ES-I3 (cell line): Measurements from ENCODE around the gene SCN1A.

Source experiments
- H3K36me3 ChIP-seq: 2 replicates; pipeline ENCODE4 v1.6.1; 2013; ENCODE audit warnings: mild to moderate bottlenecking, low read length, control low read depth, moderate library complexity; ENCODE audit not compliant: insufficient read depth
- H3K4me1 ChIP-seq: 2 replicates; pipeline ENCODE4 v1.6.1; 2013; ENCODE audit warnings: mild to moderate bottlenecking, control low read depth, low read length; ENCODE audit not compliant: insufficient read depth
- H3K9ac ChIP-seq: 2 replicates; pipeline ENCODE4 v1.6.1; 2013; ENCODE audit warnings: low read depth, mild to moderate bottlenecking, low read length, moderate library complexity
- H3K9me3 ChIP-seq: 2 replicates; pipeline ENCODE4 v1.6.1; 2013; ENCODE audit warnings: mild to moderate bottlenecking, low read length, moderate library complexity; ENCODE audit not compliant: control insufficient read depth, insufficient read depth

The SCN1A gene

GRCh38 chr2:165957030-165957675, 170.7 kb downstream of the SCN1A start:
- Histone ChIP-seq H3K36me3 (no peaks in the 10 kb centered on the region), H3K9ac (no peak overlapping the region), H3K9me3 (no peaks in the 10 kb centered on the region), H3K4me1 (peaks cover 9% of the 10 kb centered on the region)

- Histone ChIP-seq H3K9me3 (no peaks in the 10 kb centered on the region), H3K9ac (peak within 1 kb of the TSS; percentile 94), H3K4me1 (peaks cover 11% of the 10 kb centered on the region)
Observed at GRCh38 chr2:165953655-165954606, 173.9 kb downstream of the SCN1A start, which contains the start of gene TTC21B. Gene TTC21B (minus strand): TSS chr2:165953776. CDS start chr2:165953705, 71 bp downstream.

GRCh38 chr2:165953306-165953654, 174.5 kb downstream of the SCN1A start:
- H3K9ac ChIP-seq, result peak overlapping the region; percentile 94
- H3K4me1 ChIP-seq, result peaks cover 11% of the 10 kb centered on the region
- H3K36me3 ChIP-seq, result no peaks in the 10 kb centered on the region
- no peaks in the 10 kb centered on the region for H3K9me3 ChIP-seq

More at GRCh38 chr2:165953655-165954606, 173.9 kb downstream of the SCN1A start, which contains the start of gene TTC21B:
- H3K36me3 ChIP-seq, result no peaks in the 10 kb centered on the region

- Histone ChIP-seq H3K36me3 (no peaks in the 10 kb centered on the region), H3K4me1 (peaks cover 11% of the 10 kb centered on the region), H3K9ac (peak overlapping the region; percentile 94), H3K9me3 (no peaks in the 10 kb centered on the region)
Observed at GRCh38 chr2:165952741-165953211, 175.0 kb downstream of the SCN1A start.

GRCh38 chr2:165952085-165952484, 175.7 kb downstream of the SCN1A start:
- no peaks in the 10 kb centered on the region for H3K9me3 ChIP-seq
- no peak overlapping the region for H3K9ac ChIP-seq
- peaks cover 11% of the 10 kb centered on the region for H3K4me1 ChIP-seq
- H3K36me3 ChIP-seq, result no peaks in the 10 kb centered on the region

GRCh38 chr2:165950438-165950837, 177.4 kb downstream of the SCN1A start:
- Histone ChIP-seq H3K4me1 (peaks cover 11% of the 10 kb centered on the region), H3K9me3 (no peaks in the 10 kb centered on the region), H3K9ac (no peak overlapping the region), H3K36me3 (no peaks in the 10 kb centered on the region)

GRCh38 chr2:165941827-165942226, 186.0 kb downstream of the SCN1A start:
- no peaks in the 10 kb centered on the region for H3K36me3 ChIP-seq

GRCh38 chr2:165938237-165938636, 189.6 kb downstream of the SCN1A start:
- Histone ChIP-seq H3K9me3 (no peaks in the 10 kb centered on the region), H3K36me3 (no peaks in the 10 kb centered on the region; the same call in 1 of the 2 replicates), H3K9ac (no peak overlapping the region), H3K4me1 (peaks cover 7% of the 10 kb centered on the region; the same call in 1 of the 2 replicates)

More at GRCh38 chr2:165941827-165942226, 186.0 kb downstream of the SCN1A start:
- Histone ChIP-seq H3K9ac (no peak overlapping the region), H3K4me1 (no peaks in the 10 kb centered on the region), H3K9me3 (no peaks in the 10 kb centered on the region)
